Measurements from ENCODE around the gene RHOB. TPM values are rescaled to one million over a fixed set of nuclear protein-coding genes. Genes with fewer than 3 reads are reported as not detected.

RHOB gene
- total RNA-seq, 1 experiment from 2014 or later: 38.9 TPM

DNA sequence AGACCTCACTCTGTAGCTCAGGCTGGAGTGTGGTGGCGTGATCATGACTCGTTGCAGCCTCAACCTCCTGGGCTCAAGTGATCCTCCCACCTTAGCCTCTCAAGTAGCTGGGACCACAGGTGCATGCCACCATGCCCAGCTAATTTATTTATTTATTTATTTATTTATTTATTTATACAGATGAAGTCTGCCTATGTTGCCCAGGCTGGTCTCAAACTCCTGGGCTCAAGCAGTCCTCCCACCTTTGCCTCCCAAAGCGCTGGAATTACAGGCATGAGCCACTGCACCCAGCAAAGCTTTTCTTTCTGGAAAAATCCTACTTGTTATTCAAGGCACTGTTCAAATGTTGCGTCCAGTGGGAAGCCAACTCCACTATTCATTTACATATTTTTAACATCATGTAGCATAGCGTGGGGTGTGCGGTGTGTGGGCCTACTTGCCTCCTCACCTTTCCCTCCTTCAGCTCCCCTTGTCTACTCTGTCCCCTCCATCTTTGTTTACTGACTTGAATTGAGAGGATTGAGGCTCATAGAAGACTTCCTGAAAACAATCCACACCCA is 6.8 kb upstream of the RHOB start:
- intact Hi-C loops (cut with micrococcal nuclease; ENCODE audit: unreplicated experiment) (loop anchor here (5.0 to 10.0 kb wide), 2 partner anchors 155 to 212 kb away; partner anchors contain the start of gene HS1BP3), in situ Hi-C loops (cut with HindIII; ENCODE audit: low pct_unique_long_range_greater_than_20kb, low sequenced_read_pairs) (loop anchor here (10.0 to 25.0 kb wide), 2 partner anchors 85 to 197 kb away; no protein-coding TSS in a partner anchor)
- Histone ChIP-seq H3K4me1 (ENCODE audit: control insufficient read depth, insufficient read depth, low read length) (peaks cover 33% of the 10 kb centered on the region), H3K9me3 (ENCODE audit: control insufficient read depth, insufficient read depth, low read depth, low read length) (no peaks in the 10 kb centered on the region), H3K27me3 (ENCODE audit: control insufficient read depth, insufficient read depth, low read length) (no peaks in the 10 kb centered on the region), H3K4me3 (ENCODE audit: low read depth in 2 of 2, low read length in 2 of 2) (no peak overlapping the region), H3K27ac (ENCODE audit: low read length) (no peak overlapping the region), H3K36me3 (ENCODE audit: control insufficient read depth, insufficient read depth, low read length) (no peaks in the 10 kb centered on the region)
- TF ChIP-seq, protein P1, sequence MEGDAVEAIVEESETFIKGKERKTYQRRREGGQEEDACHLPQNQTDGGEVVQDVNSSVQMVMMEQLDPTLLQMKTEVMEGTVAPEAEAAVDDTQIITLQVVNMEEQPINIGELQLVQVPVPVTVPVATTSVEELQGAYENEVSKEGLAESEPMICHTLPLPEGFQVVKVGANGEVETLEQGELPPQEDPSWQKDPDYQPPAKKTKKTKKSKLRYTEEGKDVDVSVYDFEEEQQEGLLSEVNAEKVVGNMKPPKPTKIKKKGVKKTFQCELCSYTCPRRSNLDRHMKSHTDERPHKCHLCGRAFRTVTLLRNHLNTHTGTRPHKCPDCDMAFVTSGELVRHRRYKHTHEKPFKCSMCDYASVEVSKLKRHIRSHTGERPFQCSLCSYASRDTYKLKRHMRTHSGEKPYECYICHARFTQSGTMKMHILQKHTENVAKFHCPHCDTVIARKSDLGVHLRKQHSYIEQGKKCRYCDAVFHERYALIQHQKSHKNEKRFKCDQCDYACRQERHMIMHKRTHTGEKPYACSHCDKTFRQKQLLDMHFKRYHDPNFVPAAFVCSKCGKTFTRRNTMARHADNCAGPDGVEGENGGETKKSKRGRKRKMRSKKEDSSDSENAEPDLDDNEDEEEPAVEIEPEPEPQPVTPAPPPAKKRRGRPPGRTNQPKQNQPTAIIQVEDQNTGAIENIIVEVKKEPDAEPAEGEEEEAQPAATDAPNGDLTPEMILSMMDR (IDR thresholded peaks at IDR 0.05): no peak
- TF ChIP-seq POLR2AphosphoS5 (IDR thresholded peaks at IDR 0.05; ENCODE audit: low read depth, low read length) (no peak), SIN3A (IDR thresholded peaks at IDR 0.05; ENCODE audit: borderline replicate concordance, insufficient read depth, low read depth, low read length) (no peak), REST (IDR thresholded peaks at IDR 0.05; ENCODE audit: insufficient read depth in 1 of 2, low read depth in 2 of 2, low read length in 1 of 2) (no peak), TCF7L2 (IDR thresholded peaks at IDR 0.05; ENCODE audit: low read depth, low read length) (no peak)
- POLR2A ChIA-PET: interaction anchor here (0.6 to 1.2 kb wide), 3 partner anchors 14 to 500 kb away, joined by 3 to 5 read pairs (median 4); no protein-coding TSS in a partner anchor
- DNase-seq (ENCODE audit: low read depth, low spot score) (no peak), ATAC-seq (no peak)
- CTCF ChIA-PET: interaction anchor here (0.7 to 1.8 kb wide), 4 partner anchors 29 to 349 kb away, joined by 3 to 14 read pairs (median 6); no protein-coding TSS in a partner anchor
- BruUV-seq (replicated peaks): no TSS peak

- TF ChIP-seq TCF7L2 (IDR thresholded peaks at IDR 0.05; ENCODE audit: low read depth, low read length): no peak
- TF ChIP-seq, protein P1 (IDR thresholded peaks at IDR 0.05): peak; percentile 67; the same call in 1 of the 2 replicates
- TF ChIP-seq POLR2AphosphoS5 (IDR thresholded peaks at IDR 0.05; ENCODE audit: low read depth, low read length): no peak
- no peak for TF ChIP-seq SIN3A (IDR thresholded peaks at IDR 0.05; ENCODE audit: borderline replicate concordance, insufficient read depth, low read depth, low read length)
- no peak for TF ChIP-seq REST (IDR thresholded peaks at IDR 0.05; ENCODE audit: insufficient read depth in 1 of 2, low read depth in 2 of 2, low read length in 1 of 2)
- H3K36me3 ChIP-seq (ENCODE audit: control insufficient read depth, insufficient read depth, low read length): no peaks in the 10 kb centered on the region
- H3K27me3 ChIP-seq (ENCODE audit: control insufficient read depth, insufficient read depth, low read length): no peaks in the 10 kb centered on the region
- H3K4me1 ChIP-seq (ENCODE audit: control insufficient read depth, insufficient read depth, low read length): peaks cover 32% of the 10 kb centered on the region
- in situ Hi-C loops (cut with HindIII; ENCODE audit: low pct_unique_long_range_greater_than_20kb, low sequenced_read_pairs) (loop anchor here (10.0 to 25.0 kb wide), 2 partner anchors 81 to 194 kb away; no protein-coding TSS in a partner anchor), intact Hi-C loops (cut with micrococcal nuclease; ENCODE audit: unreplicated experiment) (loop anchor here (1.0 to 10.0 kb wide), 3 partner anchors 151 to 209 kb away; partner anchors contain the start of gene HS1BP3)
- ChIA-PET CTCF (interaction anchor here (0.6 to 1.2 kb wide), 5 partner anchors 123 to 219 kb away, joined by 3 to 12 read pairs (median 4); no protein-coding TSS in a partner anchor), POLR2A (interaction anchor here (0.9 kb wide), 1 partner anchor 151 kb away, joined by 3 read pairs; no protein-coding TSS in a partner anchor)
- DNase-seq (ENCODE audit: low read depth, low spot score): no peak
- no peak for ATAC-seq
- no peak overlapping the region for H3K27ac ChIP-seq (ENCODE audit: low read length)
- no peak overlapping the region for H3K4me3 ChIP-seq (ENCODE audit: low read depth in 2 of 2, low read length in 2 of 2)
- BruUV-seq (replicated peaks): no TSS peak
- no peaks in the 10 kb centered on the region for H3K9me3 ChIP-seq (ENCODE audit: control insufficient read depth, insufficient read depth, low read depth, low read length)
Observed at GRCh38 chr2:20443276-20443920, 3.5 kb upstream of the RHOB start.

Data from Panc1 (cell line).